Breast epithelium (tissue), 4 donors: ENCODE data around the gene LRIG3. TPM values are rescaled to one million over a fixed set of nuclear protein-coding genes. Genes with fewer than 3 reads are reported as not detected.
A peak's percentile ranks its signal among the peaks of the same experiment; 100 is the strongest.

Experiments used
- DNase-seq, 2 donors: peaks; one replicate each; pipeline ENCODE4 v3.0.0-alpha.2; 2019; ENCODE audit warnings: low spot score in 2 of 2
- H3K27ac ChIP-seq, 2 donors: fragments of 200-600 bp; sonication (generic) in 1 of 2; one replicate each; pipeline ENCODE4 v1.5.1; 2016 to 2019; ENCODE audit warnings: mild to moderate bottlenecking in 1 of 2
- H3K27me3 ChIP-seq, 2 donors: fragments of 200-600 bp; sonication (generic) in 1 of 2; one replicate each; pipeline versions ENCODE4 v1.5.1 to v1.6.0; 2017 to 2019; ENCODE audit warnings: control low read depth in 1 of 2, mild to moderate bottlenecking in 1 of 2
- H3K36me3 ChIP-seq: fragments of 200-600 bp; one replicate; pipeline ENCODE4 v1.5.1; 2019
- H3K4me1 ChIP-seq, 2 donors: fragments of 200-600 bp; sonication (generic); one replicate each; pipeline ENCODE4 v1.5.1; 2016 to 2019; ENCODE audit warnings: control low read depth in 1 of 2
- H3K4me3 ChIP-seq, 3 donors: fragments of 200-600 bp; sonication (generic); 1 replicate in 2 of 3; 2 replicates in 1 of 3; pipeline ENCODE4 v1.5.1; 2016 to 2019; ENCODE audit warnings: mild to moderate bottlenecking in 3 of 3, moderate library complexity in 2 of 3
- H3K9me3 ChIP-seq, 2 donors: fragments of 200-600 bp; sonication (generic) in 1 of 2; one replicate each; pipeline ENCODE4 v1.5.1; 2016 to 2019; ENCODE audit warnings: control low read depth in 1 of 2
- POLR2A ChIP-seq: fragments of 450-650 bp; IDR thresholded peaks from one replicate; pipeline ENCODE4 v1.6.1; 2016; ENCODE audit warnings: antibody characterized with exemption, mild to moderate bottlenecking, moderate library complexity
- POLR2AphosphoS5 ChIP-seq, 3 donors: sonication (generic); formaldehyde crosslinking; IDR thresholded peaks; one replicate each; pipeline ENCODE4 v1.6.1; 2017; ENCODE audit warnings: antibody characterized with exemption in 3 of 3
- intact Hi-C: fragments of 100-400 bp; cut with DNase I; formaldehyde crosslinking; loops from one replicate; pipeline ENCODE4 v1.15.1; 2023; ENCODE audit warnings: low total_unique reads
- total RNA-seq, 3 donors: library from RNA; depleted of rRNA; stranded (reverse); fragments of >200 nt; gene quantifications; one replicate each; pipeline ENCODE4 v1.1.0, GENCODE V29; 2016
- TF ChIP-seq, protein P1 (sequence below), 3 donors: fragments of 450-650 bp; IDR thresholded peaks; one replicate each; pipeline ENCODE4 v1.5.1; 2016 to 2017; ENCODE audit warnings: antibody characterized with exemption in 3 of 3, mild to moderate bottlenecking in 3 of 3, moderate library complexity in 3 of 3

Gene LRIG3
- total RNA-seq, 3 donors from 2014 or later = 116 to 139 (median 125) TPM

DNA sequence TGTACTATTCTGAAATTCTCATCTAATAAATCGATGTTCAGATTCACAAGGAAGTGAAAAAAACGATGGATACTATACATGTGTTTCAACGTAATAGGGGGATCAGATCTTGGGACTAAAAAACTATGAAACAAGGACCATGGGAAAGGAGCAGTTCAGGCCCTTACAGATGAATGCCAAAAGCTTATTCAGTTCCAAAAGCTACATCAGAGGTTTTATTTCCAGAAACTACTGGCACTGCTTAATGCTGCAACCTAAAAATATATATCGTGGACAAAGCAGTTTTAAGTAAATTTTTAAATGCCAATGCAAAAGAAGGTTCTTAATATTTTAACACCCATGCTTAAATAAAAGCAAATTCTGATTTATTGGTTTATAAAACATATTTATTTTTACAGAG lies 38.5 kb downstream of the LRIG3 start:
- Histone ChIP-seq H3K9me3 (no peaks in the 10 kb centered on the region), H3K27ac (no peak overlapping the region), H3K27me3 (no peaks in the 10 kb centered on the region), H3K36me3 (no peaks in the 10 kb centered on the region), H3K4me1 (no peaks in the 10 kb centered on the region), H3K4me3 (no peak overlapping the region)
- intact Hi-C loops = no loop called here
- no peak for TF ChIP-seq POLR2AphosphoS5 (IDR thresholded peaks at IDR 0.05)
- TF ChIP-seq, protein P1, sequence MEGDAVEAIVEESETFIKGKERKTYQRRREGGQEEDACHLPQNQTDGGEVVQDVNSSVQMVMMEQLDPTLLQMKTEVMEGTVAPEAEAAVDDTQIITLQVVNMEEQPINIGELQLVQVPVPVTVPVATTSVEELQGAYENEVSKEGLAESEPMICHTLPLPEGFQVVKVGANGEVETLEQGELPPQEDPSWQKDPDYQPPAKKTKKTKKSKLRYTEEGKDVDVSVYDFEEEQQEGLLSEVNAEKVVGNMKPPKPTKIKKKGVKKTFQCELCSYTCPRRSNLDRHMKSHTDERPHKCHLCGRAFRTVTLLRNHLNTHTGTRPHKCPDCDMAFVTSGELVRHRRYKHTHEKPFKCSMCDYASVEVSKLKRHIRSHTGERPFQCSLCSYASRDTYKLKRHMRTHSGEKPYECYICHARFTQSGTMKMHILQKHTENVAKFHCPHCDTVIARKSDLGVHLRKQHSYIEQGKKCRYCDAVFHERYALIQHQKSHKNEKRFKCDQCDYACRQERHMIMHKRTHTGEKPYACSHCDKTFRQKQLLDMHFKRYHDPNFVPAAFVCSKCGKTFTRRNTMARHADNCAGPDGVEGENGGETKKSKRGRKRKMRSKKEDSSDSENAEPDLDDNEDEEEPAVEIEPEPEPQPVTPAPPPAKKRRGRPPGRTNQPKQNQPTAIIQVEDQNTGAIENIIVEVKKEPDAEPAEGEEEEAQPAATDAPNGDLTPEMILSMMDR (IDR thresholded peaks at IDR 0.05) = no peak
- TF ChIP-seq POLR2A = no peak
- no peak for DNase-seq

DNA sequence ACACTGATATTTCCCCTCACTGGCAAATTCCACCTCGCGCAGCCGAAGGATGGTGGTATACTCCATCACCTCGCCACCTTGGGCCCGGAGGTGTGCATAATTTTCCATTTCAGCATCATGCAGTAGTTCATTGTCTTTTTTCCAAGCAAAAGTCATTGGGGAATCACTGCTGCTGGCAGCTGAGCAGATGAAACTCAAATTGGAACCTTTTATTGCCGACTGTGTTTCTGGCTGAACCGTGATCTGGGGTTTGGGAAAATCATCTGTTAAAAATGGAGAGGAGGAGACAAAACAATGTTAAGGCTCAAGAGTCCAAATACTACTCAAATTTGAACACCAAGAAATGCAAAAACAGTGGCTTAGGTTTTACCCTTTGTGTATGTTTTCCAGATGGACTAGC lies 39.7 kb downstream of the LRIG3 start:
- Histone ChIP-seq H3K4me1 (no peaks in the 10 kb centered on the region), H3K9me3 (no peaks in the 10 kb centered on the region), H3K4me3 (no peak overlapping the region), H3K36me3 (no peaks in the 10 kb centered on the region), H3K27ac (no peak overlapping the region), H3K27me3 (no peaks in the 10 kb centered on the region)
- intact Hi-C loops = no loop called here
- TF ChIP-seq POLR2A = no peak
- no peak for TF ChIP-seq POLR2AphosphoS5 (IDR thresholded peaks at IDR 0.05)
- TF ChIP-seq, protein P1 (IDR thresholded peaks at IDR 0.05) = no peak
- DNase-seq = no peak

DNA sequence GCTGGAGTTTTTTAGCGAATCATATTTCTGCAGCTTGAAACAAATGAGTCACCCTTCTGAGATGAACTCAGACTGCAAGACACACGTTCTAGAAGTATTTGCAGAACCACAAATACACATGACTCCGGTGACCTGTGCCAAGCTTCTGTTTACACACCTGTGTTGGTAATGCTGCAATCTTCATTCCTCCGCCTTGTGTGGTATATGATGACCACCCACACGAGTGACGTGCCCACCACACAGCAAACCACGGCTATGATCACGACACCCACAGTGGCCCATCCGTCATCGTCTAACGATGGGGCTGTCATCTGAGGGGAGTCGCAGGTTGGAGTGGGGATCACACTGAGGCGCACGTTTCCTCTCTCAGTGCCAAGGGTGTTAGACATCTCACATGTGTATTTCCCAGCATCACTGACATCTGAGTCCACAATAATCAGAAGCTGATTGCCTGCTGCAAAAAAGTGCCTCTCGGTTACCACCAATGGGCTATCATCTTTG lies 43.0 kb downstream of the LRIG3 start:
- H3K36me3 ChIP-seq = peaks cover 4% of the 10 kb centered on the region

DNA sequence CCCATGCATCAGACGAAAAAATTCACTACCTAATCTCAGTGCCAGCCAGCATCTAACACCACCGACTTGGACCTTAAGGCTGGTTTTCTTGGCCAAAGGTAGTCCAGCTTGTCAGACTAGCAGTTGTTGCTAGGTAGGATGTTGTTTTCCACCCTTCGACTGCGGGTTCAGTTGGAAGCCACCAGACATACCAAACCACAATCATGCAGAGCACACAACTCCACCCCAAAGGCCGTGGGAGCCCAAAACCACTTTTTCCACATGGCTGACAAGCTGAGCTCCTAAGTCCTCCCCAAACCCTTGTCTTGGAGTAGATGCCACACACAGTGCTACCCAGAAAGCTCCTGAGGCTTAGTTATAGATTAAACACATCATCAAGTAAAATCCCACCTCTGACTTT lies 46.8 kb downstream of the LRIG3 start:
- intact Hi-C loops = no loop called here

More for the DNA sequence above, 43.0 kb downstream of the LRIG3 start:
- TF ChIP-seq POLR2A (no peak), POLR2AphosphoS5 (IDR thresholded peaks at IDR 0.05) (no peak)
- TF ChIP-seq, protein P1 (IDR thresholded peaks at IDR 0.05) = no peak
- no peaks in the 10 kb centered on the region for H3K9me3 ChIP-seq
- H3K27ac ChIP-seq = peak overlapping the region in 1 of 2 donors; percentile 8
- intact Hi-C loops = no loop called here
- H3K27me3 ChIP-seq = no peaks in the 10 kb centered on the region
- H3K4me1 ChIP-seq = no peaks in the 10 kb centered on the region
- DNase-seq = no peak
- no peak overlapping the region for H3K4me3 ChIP-seq

DNA sequence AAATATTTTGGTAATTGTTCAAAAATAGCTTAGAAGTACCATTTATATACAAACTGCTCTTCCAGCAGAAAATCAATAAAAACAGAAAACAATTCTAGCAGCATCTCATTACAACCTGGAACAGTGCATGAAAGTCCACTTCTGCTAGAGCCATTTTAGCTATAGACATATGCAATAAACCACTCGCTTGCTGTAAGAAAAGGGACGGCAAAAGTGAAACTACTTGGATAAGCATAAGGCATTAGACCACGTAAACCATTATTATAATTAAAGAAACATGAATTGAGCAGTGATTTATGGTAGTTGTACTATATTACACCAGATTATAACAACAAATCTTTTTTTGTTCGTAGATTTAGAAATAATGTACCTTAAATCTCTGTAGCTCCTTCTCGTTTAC lies 48.7 kb downstream of the LRIG3 start:
- intact Hi-C loops = no loop called here
- no peaks in the 10 kb centered on the region for H3K4me1 ChIP-seq
- TF ChIP-seq, protein P1 (IDR thresholded peaks at IDR 0.05) = no peak
- TF ChIP-seq POLR2A (no peak), POLR2AphosphoS5 (IDR thresholded peaks at IDR 0.05) (no peak)
- H3K27me3 ChIP-seq = no peaks in the 10 kb centered on the region
- H3K9me3 ChIP-seq = no peaks in the 10 kb centered on the region
- H3K27ac ChIP-seq = peak overlapping the region in 1 of 2 donors; percentile 27
- no peak for DNase-seq
- H3K4me3 ChIP-seq = peak overlapping the region in 1 of 3 donors; percentile 34
- peaks cover 5% of the 10 kb centered on the region for H3K36me3 ChIP-seq

More for the DNA sequence above, 46.8 kb downstream of the LRIG3 start:
- peak overlapping the region; percentile 3 to 8 for H3K27ac ChIP-seq
- H3K27me3 ChIP-seq = no peaks in the 10 kb centered on the region
- DNase-seq = no peak
- H3K9me3 ChIP-seq = no peaks in the 10 kb centered on the region
- no peaks in the 10 kb centered on the region for H3K4me1 ChIP-seq
- peaks cover 5% of the 10 kb centered on the region for H3K36me3 ChIP-seq
- no peak overlapping the region for H3K4me3 ChIP-seq
- TF ChIP-seq, protein P1 (IDR thresholded peaks at IDR 0.05) = no peak
- TF ChIP-seq POLR2AphosphoS5 (IDR thresholded peaks at IDR 0.05) (no peak), POLR2A (no peak)
